K562 (cell line): ENCODE measurements around the gene IPCEF1.

Source experiments
- ARHGAP35 ChIP-seq: fragments of 450-650 bp; IDR thresholded peaks from 2 replicates; pipeline ENCODE4 v1.6.1; 2018; ENCODE audit not compliant: partially characterized antibody
- BCLAF1 ChIP-seq, 2 experiments: fragments of 450-650 bp in 1 of 2; IDR thresholded peaks; 2 replicates each; pipeline ENCODE4 v1.6.1; 2011 to 2017; ENCODE audit warnings: low read depth in 2 of 2, antibody characterized with exemption in 1 of 2, borderline replicate concordance in 1 of 2, low read length in 1 of 2, mild to moderate bottlenecking in 1 of 2, mixed read lengths in 1 of 2; ENCODE audit not compliant: control insufficient read depth in 1 of 2
- CTCFL ChIP-seq: IDR thresholded peaks from 2 replicates; pipeline ENCODE4 v1.6.1; 2011; ENCODE audit warnings: borderline replicate concordance, low read depth, mild to moderate bottlenecking, moderate library complexity, low read length; ENCODE audit not compliant: insufficient read depth, poor library complexity, severe bottlenecking
- EP300 ChIP-seq: IDR thresholded peaks from 2 replicates; pipeline ENCODE4 v1.6.1; 2012; ENCODE audit warnings: low read length, improper control_type of control experiment
- FOXP1 ChIP-seq: sonication (generic); formaldehyde crosslinking; IDR thresholded peaks from 2 replicates; pipeline ENCODE4 v1.8.0; 2022; ENCODE audit warnings: mild to moderate bottlenecking, missing genetic modification reagents
- GABPB2 ChIP-seq: fragments of 250-450 bp; sonication (Bioruptor Pico); conservative IDR thresholded peaks from 2 replicates; pipeline ENCODE4 v1.5.1; 2021; ENCODE audit warnings: mild to moderate bottlenecking
- L3MBTL2 ChIP-seq: fragments of 450-650 bp; IDR thresholded peaks from 2 replicates; pipeline ENCODE4 v1.6.1; 2016; ENCODE audit warnings: mild to moderate bottlenecking, moderate library complexity
- LEF1 ChIP-seq: fragments of 450-650 bp; IDR thresholded peaks from 2 replicates; pipeline ENCODE4 v1.6.1; 2016; ENCODE audit warnings: mild to moderate bottlenecking
- SMC3 ChIP-seq: conservative IDR thresholded peaks from 2 replicates; pipeline ENCODE4 v1.6.1; 2011; ENCODE audit warnings: low read depth, low read length, improper control_type of control experiment; ENCODE audit not compliant: insufficient read depth
- SPI1 ChIP-seq: IDR thresholded peaks from 2 replicates; pipeline ENCODE4 v1.6.1; 2011; ENCODE audit warnings: low read depth, low read length, control low read depth, borderline replicate concordance
- ZBED1 ChIP-seq: IDR thresholded peaks from 2 replicates; pipeline ENCODE4 v1.6.1; 2014
- ZBTB7A ChIP-seq: IDR thresholded peaks from 2 replicates; pipeline ENCODE4 v1.6.1; 2011; ENCODE audit warnings: low read depth, mild to moderate bottlenecking, low read length, moderate library complexity, borderline replicate concordance; ENCODE audit not compliant: control insufficient read depth
- TF ChIP-seq, protein P1 (sequence below): fragments of 450-650 bp; IDR thresholded peaks from 2 replicates; pipeline ENCODE4 v1.6.1; 2016; ENCODE audit warnings: mild to moderate bottlenecking
- TF ChIP-seq, protein P2 (sequence below), 3 experiments: IDR thresholded peaks in 2 of 3; conservative IDR thresholded peaks in 1 of 3; 2 replicates each; pipeline ENCODE4 v1.5.1; 2011 to 2012; ENCODE audit warnings: low read length in 3 of 3, mild to moderate bottlenecking in 3 of 3, control low read depth in 2 of 3, improper control_type of control experiment in 1 of 3, inconsistent platforms in 1 of 3, low read depth in 1 of 3, mixed read lengths in 1 of 3, moderate library complexity in 1 of 3; ENCODE audit not compliant: insufficient read depth in 2 of 3

DNA sequence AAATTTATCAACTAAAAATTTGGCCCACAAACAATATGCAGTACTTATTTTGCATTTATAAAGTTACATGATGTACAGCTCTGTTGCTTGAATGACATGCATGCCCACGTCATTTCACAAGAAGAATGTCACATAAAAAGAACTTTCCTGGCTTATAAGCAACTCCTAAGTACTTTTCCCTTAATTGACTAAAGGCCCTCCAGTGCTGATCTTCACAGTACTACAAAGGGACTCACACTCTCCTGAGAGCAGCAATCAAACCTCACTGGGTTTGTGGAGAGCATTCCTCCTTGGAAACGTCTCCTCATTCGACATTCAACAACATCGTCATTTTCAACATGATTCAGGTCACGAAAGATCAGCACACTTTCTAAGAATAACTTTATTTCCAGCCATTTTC lies 111.1 kb downstream of the IPCEF1 start:
- TF ChIP-seq ZBED1 = no peak
- TF ChIP-seq, protein P1, sequence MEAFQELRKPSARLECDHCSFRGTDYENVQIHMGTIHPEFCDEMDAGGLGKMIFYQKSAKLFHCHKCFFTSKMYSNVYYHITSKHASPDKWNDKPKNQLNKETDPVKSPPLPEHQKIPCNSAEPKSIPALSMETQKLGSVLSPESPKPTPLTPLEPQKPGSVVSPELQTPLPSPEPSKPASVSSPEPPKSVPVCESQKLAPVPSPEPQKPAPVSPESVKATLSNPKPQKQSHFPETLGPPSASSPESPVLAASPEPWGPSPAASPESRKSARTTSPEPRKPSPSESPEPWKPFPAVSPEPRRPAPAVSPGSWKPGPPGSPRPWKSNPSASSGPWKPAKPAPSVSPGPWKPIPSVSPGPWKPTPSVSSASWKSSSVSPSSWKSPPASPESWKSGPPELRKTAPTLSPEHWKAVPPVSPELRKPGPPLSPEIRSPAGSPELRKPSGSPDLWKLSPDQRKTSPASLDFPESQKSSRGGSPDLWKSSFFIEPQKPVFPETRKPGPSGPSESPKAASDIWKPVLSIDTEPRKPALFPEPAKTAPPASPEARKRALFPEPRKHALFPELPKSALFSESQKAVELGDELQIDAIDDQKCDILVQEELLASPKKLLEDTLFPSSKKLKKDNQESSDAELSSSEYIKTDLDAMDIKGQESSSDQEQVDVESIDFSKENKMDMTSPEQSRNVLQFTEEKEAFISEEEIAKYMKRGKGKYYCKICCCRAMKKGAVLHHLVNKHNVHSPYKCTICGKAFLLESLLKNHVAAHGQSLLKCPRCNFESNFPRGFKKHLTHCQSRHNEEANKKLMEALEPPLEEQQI = no peak
- no peak for TF ChIP-seq EP300
- no peak for TF ChIP-seq SPI1
- TF ChIP-seq, protein P2, sequence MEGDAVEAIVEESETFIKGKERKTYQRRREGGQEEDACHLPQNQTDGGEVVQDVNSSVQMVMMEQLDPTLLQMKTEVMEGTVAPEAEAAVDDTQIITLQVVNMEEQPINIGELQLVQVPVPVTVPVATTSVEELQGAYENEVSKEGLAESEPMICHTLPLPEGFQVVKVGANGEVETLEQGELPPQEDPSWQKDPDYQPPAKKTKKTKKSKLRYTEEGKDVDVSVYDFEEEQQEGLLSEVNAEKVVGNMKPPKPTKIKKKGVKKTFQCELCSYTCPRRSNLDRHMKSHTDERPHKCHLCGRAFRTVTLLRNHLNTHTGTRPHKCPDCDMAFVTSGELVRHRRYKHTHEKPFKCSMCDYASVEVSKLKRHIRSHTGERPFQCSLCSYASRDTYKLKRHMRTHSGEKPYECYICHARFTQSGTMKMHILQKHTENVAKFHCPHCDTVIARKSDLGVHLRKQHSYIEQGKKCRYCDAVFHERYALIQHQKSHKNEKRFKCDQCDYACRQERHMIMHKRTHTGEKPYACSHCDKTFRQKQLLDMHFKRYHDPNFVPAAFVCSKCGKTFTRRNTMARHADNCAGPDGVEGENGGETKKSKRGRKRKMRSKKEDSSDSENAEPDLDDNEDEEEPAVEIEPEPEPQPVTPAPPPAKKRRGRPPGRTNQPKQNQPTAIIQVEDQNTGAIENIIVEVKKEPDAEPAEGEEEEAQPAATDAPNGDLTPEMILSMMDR (IDR thresholded peaks at IDR 0.05 in 2 of 3, conservative IDR thresholded peaks at IDR 0.05 in 1 of 3; ENCODE audit: insufficient read depth in 2 of 3, low read depth in 1 of 3, low read length in 3 of 3) = no peak
- TF ChIP-seq L3MBTL2 = no peak
- TF ChIP-seq SMC3 = no peak
- no peak for TF ChIP-seq BCLAF1 (IDR thresholded peaks at IDR 0.05; ENCODE audit: borderline replicate concordance in 1 of 2, control insufficient read depth in 1 of 2, low read depth in 2 of 2, low read length in 1 of 2)
- TF ChIP-seq ARHGAP35 = no peak
- TF ChIP-seq GABPB2 = no peak
- no peak for TF ChIP-seq ZBTB7A
- TF ChIP-seq LEF1 = no peak
- no peak for TF ChIP-seq CTCFL
- no peak for TF ChIP-seq FOXP1
